Ectodermal cell (in vitro differentiated cells): ENCODE measurements around the gene MRS2.

ENCODE experiments used
- H3K27ac ChIP-seq: 2 replicates; pipeline ENCODE4 v1.7.0; 2013; ENCODE audit warnings: mild to moderate bottlenecking, low read depth, low read length; ENCODE audit not compliant: insufficient read depth, poor library complexity, severe bottlenecking
- H3K27me3 ChIP-seq: 2 replicates; pipeline ENCODE4 v1.7.0; 2013; ENCODE audit warnings: mild to moderate bottlenecking, low read length; ENCODE audit not compliant: insufficient read depth, control insufficient read depth, poor library complexity, severe bottlenecking
- H3K36me3 ChIP-seq: one replicate; pipeline ENCODE4 v1.7.0; 2013; ENCODE audit warnings: low read length; ENCODE audit not compliant: control insufficient read depth, insufficient read depth
- H3K4me1 ChIP-seq: one replicate; pipeline ENCODE4 v1.7.0; 2013; ENCODE audit warnings: low read length; ENCODE audit not compliant: control insufficient read depth, insufficient read depth
- H3K4me3 ChIP-seq: 2 replicates; pipeline ENCODE4 v1.7.0; 2013; ENCODE audit warnings: low read depth, low read length, control low read depth; ENCODE audit not compliant: insufficient read depth
- H3K9me3 ChIP-seq: 2 replicates; pipeline ENCODE4 v1.7.0; 2013; ENCODE audit warnings: mild to moderate bottlenecking, low read length, moderate library complexity; ENCODE audit not compliant: control insufficient read depth
- WGBS, 2 experiments: methylation state at CpG; one replicate each; pipeline ENCODE4 v1.1.7; 2013; ENCODE audit warnings: missing lambda C conversion rate in 2 of 2; 5-methylcytosine and 5-hydroxymethylcytosine counted together

MRS2 gene

DNA sequence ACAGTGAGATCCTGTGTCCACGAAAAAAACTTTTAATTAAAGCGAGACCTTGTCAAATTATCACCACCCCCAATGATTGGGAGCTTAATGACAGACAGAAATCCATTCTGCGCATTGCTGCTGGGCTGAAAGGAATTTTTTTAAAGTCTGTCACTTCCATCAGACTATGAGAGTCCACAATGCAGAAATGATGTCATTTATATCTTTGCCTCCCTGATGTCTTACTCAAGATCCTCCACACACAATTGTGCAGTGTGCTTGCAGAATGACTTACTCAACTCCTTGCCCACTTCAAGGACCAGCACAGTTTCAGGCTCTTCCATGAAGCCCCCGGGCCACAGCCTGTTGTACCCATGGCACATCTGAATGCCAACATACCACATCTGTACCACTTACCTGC lies 45.7 kb downstream of the MRS2 start:
- no peak overlapping the region for H3K4me3 ChIP-seq
- H3K9me3 ChIP-seq, result no peaks in the 10 kb centered on the region
- no peaks in the 10 kb centered on the region for H3K4me1 ChIP-seq
- H3K36me3 ChIP-seq, result no peaks in the 10 kb centered on the region
- 69 to 72% methylated on average over 4 of the region's 4 CpGs for WGBS, 2 experiments
- H3K27me3 ChIP-seq, result no peaks in the 10 kb centered on the region
- no peak overlapping the region for H3K27ac ChIP-seq

DNA sequence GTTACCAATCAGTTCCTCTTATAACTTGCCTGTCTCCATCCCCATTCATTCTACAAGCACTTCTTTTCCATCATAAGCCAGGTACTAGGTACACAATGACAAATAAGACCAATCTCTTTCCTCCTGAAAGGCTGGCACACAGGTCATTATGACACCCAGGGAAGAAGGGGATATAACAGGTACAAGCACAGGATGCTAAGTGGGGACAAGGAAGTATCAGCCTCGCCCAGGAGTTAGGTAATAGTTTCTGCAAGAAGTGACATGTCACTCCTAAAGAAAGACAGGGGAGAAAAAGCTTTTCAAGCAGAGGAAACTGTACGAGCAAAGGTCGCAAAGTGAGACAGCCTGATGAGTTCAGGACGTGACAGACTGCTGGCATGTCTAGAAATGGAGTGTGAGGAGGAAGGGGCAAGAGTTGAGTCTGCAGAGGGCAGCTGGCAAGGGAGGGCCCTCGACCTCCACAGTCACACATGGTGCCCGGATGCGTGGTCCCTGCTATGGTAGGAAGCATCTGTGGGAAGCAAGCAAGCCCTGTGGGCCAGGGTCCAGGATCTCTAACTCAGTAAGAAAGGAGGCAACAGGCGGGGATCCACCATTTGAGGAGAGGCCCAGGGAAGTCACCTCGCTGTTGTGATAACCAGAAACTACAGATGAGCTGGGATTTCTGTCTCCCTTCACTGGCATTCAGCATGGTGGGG lies 46.2 kb downstream of the MRS2 start:
- H3K9me3 ChIP-seq, result no peaks in the 10 kb centered on the region
- no peak overlapping the region for H3K4me3 ChIP-seq
- no peak overlapping the region for H3K27ac ChIP-seq
- no peaks in the 10 kb centered on the region for H3K36me3 ChIP-seq
- WGBS, 2 experiments, result 91 to 92% methylated on average over 9 of the region's 9 CpGs
- no peaks in the 10 kb centered on the region for H3K4me1 ChIP-seq
- H3K27me3 ChIP-seq, result no peaks in the 10 kb centered on the region

DNA sequence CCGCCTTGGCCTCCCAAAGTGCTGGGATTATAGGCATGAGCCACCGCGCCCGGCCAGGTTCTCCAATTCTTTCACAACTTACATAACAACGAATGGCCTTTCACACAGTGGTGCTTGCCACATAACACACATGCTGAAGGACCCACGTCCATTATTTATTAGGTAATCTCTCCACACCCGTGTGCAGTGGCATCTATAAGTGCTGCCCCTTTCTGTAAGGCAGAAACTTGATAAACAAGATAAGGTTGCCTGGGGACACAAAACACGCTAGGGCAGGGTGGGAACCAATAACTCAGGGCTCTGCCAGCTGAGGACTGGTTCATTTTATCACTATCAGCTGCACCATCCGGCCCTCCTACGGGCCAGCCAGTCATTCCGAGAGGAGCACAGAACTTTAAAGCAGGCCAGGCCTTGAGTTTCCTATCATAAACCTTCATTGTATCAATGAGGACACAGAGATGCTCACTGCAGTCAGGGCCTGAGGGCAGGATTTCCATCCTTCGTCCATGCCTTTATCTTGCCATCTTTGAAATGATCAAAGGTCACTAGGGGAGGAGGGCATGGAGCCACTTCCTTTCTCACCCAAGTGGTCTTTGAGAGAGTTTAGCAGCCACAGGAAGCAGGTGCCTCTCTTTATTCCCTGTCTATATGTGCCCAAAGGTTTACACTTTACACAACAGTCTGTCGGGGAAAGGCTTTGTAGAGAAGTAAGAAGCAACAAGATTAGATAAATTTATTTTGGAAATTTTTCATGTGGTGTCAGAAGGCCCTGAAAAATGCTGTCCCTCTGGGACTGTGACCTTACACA lies 49.0 kb downstream of the MRS2 start:
- WGBS, 2 experiments, result 94 to 96% methylated on average over 13 of the region's 13 CpGs
- H3K4me1 ChIP-seq, result no peaks in the 10 kb centered on the region
- H3K27ac ChIP-seq, result no peak overlapping the region
- H3K27me3 ChIP-seq, result no peaks in the 10 kb centered on the region
- no peaks in the 10 kb centered on the region for H3K9me3 ChIP-seq
- H3K4me3 ChIP-seq, result no peak overlapping the region
- no peaks in the 10 kb centered on the region for H3K36me3 ChIP-seq

DNA sequence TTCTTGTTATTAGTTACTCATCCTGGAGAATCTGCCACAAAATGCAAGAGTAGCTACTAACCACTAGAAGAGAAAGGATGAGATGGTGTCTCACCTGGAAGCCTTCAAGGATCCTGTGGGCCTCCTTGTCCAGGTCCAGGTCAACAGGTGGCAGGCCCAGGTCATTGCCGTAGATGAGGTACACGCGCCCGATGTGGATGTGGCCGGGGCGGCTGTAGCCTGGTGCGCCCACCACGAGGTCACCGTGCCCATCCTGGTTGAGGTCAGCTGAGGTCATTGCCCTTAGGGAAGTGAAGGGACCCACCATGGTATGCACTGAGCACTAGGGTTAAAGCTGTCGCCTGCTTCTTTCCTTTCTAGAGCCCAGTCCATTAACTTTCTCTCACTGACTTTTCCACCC lies 51.2 kb downstream of the MRS2 start:
- 96 to 98% methylated on average over 10 of the region's 10 CpGs for WGBS, 2 experiments
- Histone ChIP-seq H3K27ac (no peak overlapping the region), H3K36me3 (no peaks in the 10 kb centered on the region), H3K4me3 (no peak overlapping the region), H3K9me3 (no peaks in the 10 kb centered on the region), H3K27me3 (no peaks in the 10 kb centered on the region), H3K4me1 (no peaks in the 10 kb centered on the region)

DNA sequence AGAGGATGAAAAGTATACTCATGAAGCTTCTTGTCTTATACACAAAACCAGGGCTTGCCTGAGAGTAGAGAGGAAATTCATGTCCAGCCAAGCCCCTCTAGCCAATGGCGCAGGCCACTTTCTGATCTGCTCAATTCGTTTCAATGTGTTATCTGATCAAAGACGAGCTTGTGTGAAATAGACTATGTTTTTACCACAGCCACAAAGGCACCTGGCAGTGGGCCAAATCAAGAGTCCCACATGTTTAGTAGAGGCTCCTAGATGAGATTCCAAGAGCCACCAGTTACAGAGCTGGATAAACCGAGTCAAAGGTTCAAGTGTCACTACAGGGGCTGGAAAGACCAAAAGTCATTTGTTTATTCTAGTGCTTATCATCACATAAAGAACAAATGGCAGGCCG lies 51.7 kb downstream of the MRS2 start:
- no peaks in the 10 kb centered on the region for H3K36me3 ChIP-seq
- H3K27me3 ChIP-seq, result no peaks in the 10 kb centered on the region
- 94% methylated on average over 5 of the region's 5 CpGs for WGBS, 2 experiments
- no peak overlapping the region for H3K27ac ChIP-seq
- no peak overlapping the region for H3K4me3 ChIP-seq
- no peaks in the 10 kb centered on the region for H3K9me3 ChIP-seq
- no peaks in the 10 kb centered on the region for H3K4me1 ChIP-seq

DNA sequence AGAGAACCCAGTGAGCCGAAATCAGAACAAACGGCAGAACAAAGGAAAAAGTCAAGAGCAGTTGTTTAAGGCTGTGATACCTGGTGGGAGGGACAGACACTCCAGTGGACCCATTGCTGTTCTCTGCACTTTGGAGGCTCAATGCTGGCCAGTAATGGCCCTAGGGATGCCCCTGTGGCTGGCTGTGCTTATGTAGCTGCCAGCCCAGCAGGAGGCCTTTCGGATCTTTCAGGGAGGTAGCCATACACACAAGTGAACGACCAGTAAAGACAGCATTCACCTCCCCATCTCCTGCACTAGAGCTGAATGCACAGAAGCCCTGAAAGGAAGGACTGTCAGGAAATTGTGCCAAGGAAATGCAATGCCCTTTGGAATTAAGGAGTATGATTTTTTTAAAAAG lies 52.3 kb downstream of the MRS2 start:
- Histone ChIP-seq H3K4me3 (no peak overlapping the region), H3K36me3 (no peaks in the 10 kb centered on the region), H3K27me3 (no peaks in the 10 kb centered on the region), H3K4me1 (no peaks in the 10 kb centered on the region), H3K9me3 (no peaks in the 10 kb centered on the region), H3K27ac (no peak overlapping the region)
- WGBS, 2 experiments, result 73 to 75% methylated on average over 4 of the region's 4 CpGs

DNA sequence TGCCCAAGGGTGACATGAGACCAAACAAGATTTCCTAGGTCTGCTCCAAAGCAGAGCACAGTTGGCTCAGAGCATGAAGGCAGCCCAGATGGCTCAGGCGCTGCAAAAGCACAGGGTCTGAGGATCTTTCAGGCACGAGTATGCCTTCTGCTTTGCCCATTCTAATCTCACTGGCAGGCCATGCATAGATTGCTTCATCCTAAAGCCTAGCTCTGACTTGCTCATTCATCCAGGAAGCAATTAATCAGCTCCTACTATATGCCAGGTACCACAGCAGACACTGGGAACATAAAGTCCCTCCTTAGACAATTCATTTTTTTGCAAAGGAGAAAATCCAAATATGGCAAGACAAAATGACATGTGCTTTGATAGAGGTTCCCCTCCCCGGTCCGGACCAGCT lies 55.4 kb downstream of the MRS2 start:
- no peaks in the 10 kb centered on the region for H3K9me3 ChIP-seq
- 66 to 69% methylated on average over 4 of the region's 4 CpGs for WGBS, 2 experiments
- H3K4me3 ChIP-seq, result no peak overlapping the region
- no peaks in the 10 kb centered on the region for H3K36me3 ChIP-seq
- H3K27ac ChIP-seq, result no peak overlapping the region
- no peaks in the 10 kb centered on the region for H3K4me1 ChIP-seq
- no peaks in the 10 kb centered on the region for H3K27me3 ChIP-seq

DNA sequence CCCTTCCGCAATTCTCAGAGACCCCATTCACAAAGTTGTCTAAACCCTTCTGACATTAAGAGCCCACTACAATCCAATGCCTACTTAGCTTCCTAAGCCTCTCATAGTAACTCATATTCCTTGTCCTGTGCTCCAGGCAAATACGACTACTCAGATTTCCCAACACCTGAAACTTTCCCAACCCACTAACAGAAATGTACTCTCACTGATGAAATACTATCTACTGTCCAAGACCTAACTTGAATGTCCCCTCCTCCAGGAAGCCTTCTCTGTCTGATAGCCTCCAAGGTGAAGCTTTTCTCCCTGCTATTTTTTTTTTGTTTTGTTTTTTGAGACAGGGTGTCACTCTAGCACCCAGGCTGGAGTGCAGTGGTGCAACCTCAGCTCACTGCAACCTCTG lies 56.2 kb downstream of the MRS2 start:
- Histone ChIP-seq H3K9me3 (no peaks in the 10 kb centered on the region), H3K27me3 (no peaks in the 10 kb centered on the region), H3K4me3 (no peak overlapping the region), H3K36me3 (no peaks in the 10 kb centered on the region), H3K4me1 (no peaks in the 10 kb centered on the region), H3K27ac (no peak overlapping the region)
- 90 to 92% methylated on average over 2 of the region's 2 CpGs for whole genome bisulfite sequencing, 2 experiments

DNA sequence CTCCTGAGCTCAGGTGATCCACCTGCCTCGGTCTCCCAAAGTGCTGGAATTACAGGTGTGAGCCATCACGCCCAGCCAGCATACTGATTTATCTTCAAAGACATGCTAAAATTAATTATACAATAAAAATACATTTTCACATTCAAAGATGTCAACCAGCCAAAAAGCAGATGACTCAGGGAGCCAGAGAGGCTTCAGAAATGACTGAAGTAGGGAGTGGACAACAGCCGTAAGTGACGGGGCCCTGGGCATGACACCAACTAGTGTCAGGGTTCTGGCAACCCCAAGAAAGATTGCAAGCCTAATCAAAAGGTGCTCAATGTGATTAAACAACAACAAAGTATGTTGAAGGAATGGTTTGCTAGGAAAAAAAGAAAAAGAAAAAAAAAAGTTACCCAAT lies 58.2 kb downstream of the MRS2 start:
- WGBS, 2 experiments, result 94 to 98% methylated on average over 4 of the region's 4 CpGs
- Histone ChIP-seq H3K27ac (no peak overlapping the region), H3K9me3 (no peaks in the 10 kb centered on the region), H3K4me1 (no peaks in the 10 kb centered on the region), H3K4me3 (no peak overlapping the region), H3K36me3 (no peaks in the 10 kb centered on the region), H3K27me3 (no peaks in the 10 kb centered on the region)

DNA sequence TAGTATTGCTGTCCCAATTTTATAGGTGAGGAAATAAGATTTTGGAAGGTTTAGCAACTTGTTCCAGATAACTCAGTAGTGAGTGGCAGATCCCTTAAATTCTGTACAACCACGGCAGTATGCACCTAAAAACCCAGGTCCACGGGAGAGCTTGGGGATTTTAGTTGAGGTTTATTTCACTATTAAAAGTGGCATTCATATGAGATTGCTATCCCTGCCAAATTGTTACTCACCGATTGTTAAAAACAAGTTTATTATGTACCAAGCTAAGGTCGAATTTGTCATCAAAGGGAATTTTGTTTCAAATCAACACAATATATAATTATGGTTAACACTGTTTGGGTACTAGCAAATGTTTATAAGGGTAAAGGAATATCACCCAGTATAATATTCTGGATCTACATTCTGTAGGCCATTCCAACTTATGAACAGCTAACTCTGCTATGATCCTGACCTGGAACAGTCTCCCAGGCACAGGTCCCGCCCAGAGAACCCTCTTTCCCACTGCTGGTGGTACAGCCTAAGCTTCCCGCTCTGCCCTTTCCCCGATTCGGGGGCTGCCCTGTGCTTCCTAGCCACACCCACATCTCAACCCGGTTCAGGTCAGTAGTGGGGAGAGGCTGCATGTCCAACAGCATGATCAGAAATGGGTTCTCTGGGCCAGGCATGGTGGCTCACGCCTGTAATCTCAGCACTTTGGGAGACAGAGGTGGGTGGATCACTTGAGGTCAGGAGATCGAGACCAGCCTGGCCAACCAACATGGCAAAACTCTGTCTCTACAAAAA lies 61.7 kb downstream of the MRS2 start:
- H3K9me3 ChIP-seq, result no peaks in the 10 kb centered on the region
- no peaks in the 10 kb centered on the region for H3K4me1 ChIP-seq
- 90 to 91% methylated on average over 9 to 11 of the region's 11 CpGs for WGBS, 2 experiments
- H3K27me3 ChIP-seq, result no peaks in the 10 kb centered on the region
- H3K4me3 ChIP-seq, result no peak overlapping the region
- no peaks in the 10 kb centered on the region for H3K36me3 ChIP-seq
- H3K27ac ChIP-seq, result no peak overlapping the region
